IPS-15b (cell line): ENCODE measurements around the gene IKZF3.
"Not testable (repeated sequence)": the region's sequence is repeated elsewhere in the genome, so short reads cannot be mapped to it uniquely, and the experiment has no call there.

Source experiments
- H3K27me3 ChIP-seq: one replicate; pipeline ENCODE4 v1.6.1; 2013; ENCODE audit warnings: low read length; ENCODE audit not compliant: control insufficient read depth, insufficient read depth
- H3K36me3 ChIP-seq: one replicate; pipeline ENCODE4 v1.6.1; 2013; ENCODE audit warnings: low read length; ENCODE audit not compliant: control insufficient read depth, insufficient read depth
- H3K4me1 ChIP-seq: one replicate; pipeline ENCODE4 v1.6.1; 2013; ENCODE audit warnings: mild to moderate bottlenecking, low read length; ENCODE audit not compliant: control insufficient read depth, insufficient read depth
- H3K4me3 ChIP-seq: one replicate; pipeline ENCODE4 v1.5.1; 2013; ENCODE audit warnings: low read depth, low read length
- H3K9ac ChIP-seq: one replicate; pipeline ENCODE4 v1.6.1; 2013; ENCODE audit warnings: low read depth, mild to moderate bottlenecking, low read length
- H3K9me3 ChIP-seq: one replicate; pipeline ENCODE4 v1.6.1; 2013; ENCODE audit warnings: mild to moderate bottlenecking, low read length; ENCODE audit not compliant: control insufficient read depth, insufficient read depth

Gene IKZF3

GRCh38 chr17:39737760-39738567 lies 126.1 kb downstream of the IKZF3 start, which contains the start of gene GRB7:
Gene GRB7 (plus strand): TSS chr17:39737938. CDS start chr17:39742302, 4,364 bp downstream.
- H3K27me3 ChIP-seq: no peaks in the 10 kb centered on the region
- H3K4me3 ChIP-seq: peak within 1 kb of the TSS; percentile 90
- H3K9me3 ChIP-seq: no peaks in the 10 kb centered on the region
- peaks cover 6% of the 10 kb centered on the region for H3K4me1 ChIP-seq
- peaks cover 11% of the 10 kb centered on the region for H3K36me3 ChIP-seq
- peak within 1 kb of the TSS; percentile 73 for H3K9ac ChIP-seq

- no peak overlapping the region for H3K9ac ChIP-seq
- no peaks in the 10 kb centered on the region for H3K9me3 ChIP-seq
- H3K27me3 ChIP-seq: no peaks in the 10 kb centered on the region
- H3K36me3 ChIP-seq: peaks cover 4% of the 10 kb centered on the region
- H3K4me3 ChIP-seq: peak overlapping the region; percentile 90
- peaks cover 6% of the 10 kb centered on the region for H3K4me1 ChIP-seq
Observed at GRCh38 chr17:39737206-39737759, 126.8 kb downstream of the IKZF3 start.

- no peak overlapping the region for H3K9ac ChIP-seq
- H3K9me3 ChIP-seq: no peaks in the 10 kb centered on the region
- H3K36me3 ChIP-seq: no peaks in the 10 kb centered on the region
- no peaks in the 10 kb centered on the region for H3K27me3 ChIP-seq
- no peak overlapping the region for H3K4me3 ChIP-seq
- H3K4me1 ChIP-seq: peaks cover 6% of the 10 kb centered on the region
Observed at GRCh38 chr17:39736319-39737165, 127.6 kb downstream of the IKZF3 start.

GRCh38 chr17:39735882-39736281 lies 128.2 kb downstream of the IKZF3 start:
- Histone ChIP-seq H3K27me3 (no peaks in the 10 kb centered on the region), H3K9ac (no peak overlapping the region), H3K4me1 (peaks cover 2% of the 10 kb centered on the region), H3K4me3 (no peak overlapping the region), H3K9me3 (no peaks in the 10 kb centered on the region), H3K36me3 (no peaks in the 10 kb centered on the region)

DNA sequence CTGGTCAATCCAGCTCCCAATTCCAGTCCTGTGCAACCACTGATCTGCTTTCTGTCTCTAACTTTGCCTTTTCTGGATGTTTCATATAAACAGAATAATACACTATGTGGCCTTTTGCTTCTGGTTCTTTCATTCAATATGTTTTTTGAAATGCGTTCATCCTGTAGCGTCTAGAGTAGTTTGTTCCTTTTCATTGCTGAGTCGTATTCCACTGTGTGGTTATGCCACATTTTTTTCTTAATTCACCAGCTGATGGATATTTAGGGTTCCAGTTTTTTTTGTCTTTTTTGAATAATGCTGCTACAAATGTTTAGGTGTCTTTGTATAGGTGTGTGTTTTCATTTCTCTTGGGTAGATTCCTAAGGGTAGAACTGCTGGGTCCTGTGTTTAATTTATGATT lies 131.5 kb downstream of the IKZF3 start:
- H3K4me3 ChIP-seq: no peak overlapping the region
- H3K27me3 ChIP-seq: no peaks in the 10 kb centered on the region
- no peak overlapping the region for H3K9ac ChIP-seq
- peaks cover 7% of the 10 kb centered on the region for H3K4me1 ChIP-seq
- no peaks in the 10 kb centered on the region for H3K9me3 ChIP-seq
- H3K36me3 ChIP-seq: peaks cover 15% of the 10 kb centered on the region

- peak within 1 kb of the TSS; percentile 84 for H3K4me3 ChIP-seq
Observed at GRCh38 chr17:39730095-39730921, 133.8 kb downstream of the IKZF3 start, which contains the start of gene MIEN1. Gene MIEN1 (minus strand): TSS chr17:39730532. CDS start chr17:39730495, 37 bp downstream.

GRCh38 chr17:39729280-39729851 lies 134.7 kb downstream of the IKZF3 start:
- H3K9me3 ChIP-seq: no peaks in the 10 kb centered on the region
- H3K4me3 ChIP-seq: peak overlapping the region; percentile 84
- H3K27me3 ChIP-seq: no peaks in the 10 kb centered on the region
- peaks cover 38% of the 10 kb centered on the region for H3K36me3 ChIP-seq
- H3K4me1 ChIP-seq: peaks cover 5% of the 10 kb centered on the region
- H3K9ac ChIP-seq: peak overlapping the region; percentile 68

More at GRCh38 chr17:39730095-39730921, 133.8 kb downstream of the IKZF3 start, which contains the start of gene MIEN1:
- H3K36me3 ChIP-seq: peaks cover 29% of the 10 kb centered on the region
- H3K9me3 ChIP-seq: no peaks in the 10 kb centered on the region
- no peaks in the 10 kb centered on the region for H3K27me3 ChIP-seq
- H3K9ac ChIP-seq: peak within 1 kb of the TSS; percentile 68
- H3K4me1 ChIP-seq: peaks cover 5% of the 10 kb centered on the region

GRCh38 chr17:39727556-39727955 lies 136.6 kb downstream of the IKZF3 start:
- no peaks in the 10 kb centered on the region for H3K27me3 ChIP-seq
- H3K4me3 ChIP-seq: no peak overlapping the region
- H3K9me3 ChIP-seq: no peaks in the 10 kb centered on the region
- H3K36me3 ChIP-seq: peaks cover 43% of the 10 kb centered on the region
- H3K9ac ChIP-seq: no peak overlapping the region
- peaks cover 5% of the 10 kb centered on the region for H3K4me1 ChIP-seq

- Histone ChIP-seq H3K4me1 (peaks cover 5% of the 10 kb centered on the region), H3K9me3 (no peaks in the 10 kb centered on the region), H3K36me3 (peaks cover 43% of the 10 kb centered on the region), H3K9ac (no peak overlapping the region), H3K4me3 (no peak overlapping the region), H3K27me3 (no peaks in the 10 kb centered on the region)
Observed at GRCh38 chr17:39726617-39727016, 137.5 kb downstream of the IKZF3 start.

- not testable (repeated sequence) for H3K9ac ChIP-seq, H3K4me3 ChIP-seq, H3K9me3 ChIP-seq, H3K4me1 ChIP-seq, H3K27me3 ChIP-seq
- H3K36me3 ChIP-seq: peaks cover 43% of the 10 kb centered on the region
Observed at GRCh38 chr17:39725923-39726322, 138.2 kb downstream of the IKZF3 start.
